Stimulated activated CD4-positive, alpha-beta T cell treated with anti-CD3 and anti-CD28 coated beads, TNF-alpha, amount 100 ng/mL, for 1 hour (primary cell): ENCODE data around the gene NPHS2.

Source experiments
- DNase-seq, 3 donors: peaks; one replicate each; pipeline ENCODE4 v3.0.0-alpha.2; 2020; ENCODE audit warnings: low read depth in 3 of 3, low spot score in 1 of 3

NPHS2 gene

GRCh38 chr1:179575497-179576314, at the start of gene NPHS2:
Gene NPHS2 (minus strand): TSS chr1:179575948. CDS start chr1:179575864, 84 bp downstream.
- DNase-seq: no peak

- no peak for DNase-seq
Observed at GRCh38 chr1:179612361-179612760, 36.6 kb upstream of the NPHS2 start.

- no peak for DNase-seq
Observed at GRCh38 chr1:179601093-179601492, 25.3 kb upstream of the NPHS2 start.

- no peak for DNase-seq
Observed at GRCh38 chr1:179599623-179600249, 24.0 kb upstream of the NPHS2 start.

GRCh38 chr1:179598631-179599030, 22.9 kb upstream of the NPHS2 start:
- no peak for DNase-seq

- DNase-seq: no peak
Observed at GRCh38 chr1:179591592-179592580, 16.1 kb upstream of the NPHS2 start, which contains the start of gene TDRD5. Gene TDRD5 (plus strand): TSS chr1:179591832. CDS start chr1:179592616, 784 bp downstream.

- DNase-seq: no peak
Observed at GRCh38 chr1:179591253-179591591, 15.5 kb upstream of the NPHS2 start.

- no peak for DNase-seq
Observed at GRCh38 chr1:179590671-179591070, 14.9 kb upstream of the NPHS2 start.

- no peak for DNase-seq
Observed at GRCh38 chr1:179589509-179589908, 13.8 kb upstream of the NPHS2 start.

GRCh38 chr1:179588425-179589024, 12.8 kb upstream of the NPHS2 start:
- no peak for DNase-seq

- no peak for DNase-seq
Observed at GRCh38 chr1:179587336-179587735, 11.6 kb upstream of the NPHS2 start.

GRCh38 chr1:179586107-179586823, 10.5 kb upstream of the NPHS2 start:
- DNase-seq: no peak

GRCh38 chr1:179583771-179584320, 8.1 kb upstream of the NPHS2 start:
- DNase-seq: no peak

- no peak for DNase-seq
Observed at GRCh38 chr1:179576509-179576908, 761 bp upstream of the NPHS2 start.

- DNase-seq: no peak
Observed at GRCh38 chr1:179558078-179558477, 17.7 kb downstream of the NPHS2 start.

- DNase-seq: no peak
Observed at GRCh38 chr1:179554427-179554826, 21.3 kb downstream of the NPHS2 start.

- DNase-seq: no peak
Observed at GRCh38 chr1:179550746-179551682, 24.7 kb downstream of the NPHS2 start.

- no peak for DNase-seq
Observed at GRCh38 chr1:179549368-179549700, 26.4 kb downstream of the NPHS2 start.
